ENCODE data around the gene SLC25A29.

DNA sequence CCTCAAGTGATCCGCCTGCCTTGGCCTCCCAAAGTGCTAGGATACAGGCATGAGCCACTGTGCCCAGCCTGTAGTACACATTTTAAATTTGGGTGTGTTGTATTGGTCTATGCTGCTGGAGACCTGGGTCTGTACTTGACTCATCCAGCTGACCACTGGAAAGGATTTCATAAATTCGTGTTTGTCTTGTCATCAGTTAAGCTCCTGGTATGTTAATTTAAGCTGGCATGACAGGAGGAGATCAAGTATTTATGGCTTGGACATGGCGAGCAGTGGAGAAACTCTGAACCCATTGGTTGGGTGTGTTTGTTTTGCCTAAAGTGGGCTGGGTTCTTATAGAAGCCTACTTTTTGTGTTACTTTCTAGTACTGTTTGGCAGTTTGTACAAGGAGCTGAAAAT, 43.1 kb downstream of the SLC25A29 start:
- TF ChIP-seq, protein P1, sequence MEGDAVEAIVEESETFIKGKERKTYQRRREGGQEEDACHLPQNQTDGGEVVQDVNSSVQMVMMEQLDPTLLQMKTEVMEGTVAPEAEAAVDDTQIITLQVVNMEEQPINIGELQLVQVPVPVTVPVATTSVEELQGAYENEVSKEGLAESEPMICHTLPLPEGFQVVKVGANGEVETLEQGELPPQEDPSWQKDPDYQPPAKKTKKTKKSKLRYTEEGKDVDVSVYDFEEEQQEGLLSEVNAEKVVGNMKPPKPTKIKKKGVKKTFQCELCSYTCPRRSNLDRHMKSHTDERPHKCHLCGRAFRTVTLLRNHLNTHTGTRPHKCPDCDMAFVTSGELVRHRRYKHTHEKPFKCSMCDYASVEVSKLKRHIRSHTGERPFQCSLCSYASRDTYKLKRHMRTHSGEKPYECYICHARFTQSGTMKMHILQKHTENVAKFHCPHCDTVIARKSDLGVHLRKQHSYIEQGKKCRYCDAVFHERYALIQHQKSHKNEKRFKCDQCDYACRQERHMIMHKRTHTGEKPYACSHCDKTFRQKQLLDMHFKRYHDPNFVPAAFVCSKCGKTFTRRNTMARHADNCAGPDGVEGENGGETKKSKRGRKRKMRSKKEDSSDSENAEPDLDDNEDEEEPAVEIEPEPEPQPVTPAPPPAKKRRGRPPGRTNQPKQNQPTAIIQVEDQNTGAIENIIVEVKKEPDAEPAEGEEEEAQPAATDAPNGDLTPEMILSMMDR (IDR thresholded peaks at IDR 0.05; ENCODE audit: low read depth, low read length): no peak
- TF ChIP-seq POLR2A (IDR thresholded peaks at IDR 0.05; ENCODE audit: extremely low read depth, insufficient read length): no peak
- TF ChIP-seq MYC (IDR thresholded peaks at IDR 0.05; ENCODE audit: low read depth, low read length): no peak
- TF ChIP-seq, protein P2, sequence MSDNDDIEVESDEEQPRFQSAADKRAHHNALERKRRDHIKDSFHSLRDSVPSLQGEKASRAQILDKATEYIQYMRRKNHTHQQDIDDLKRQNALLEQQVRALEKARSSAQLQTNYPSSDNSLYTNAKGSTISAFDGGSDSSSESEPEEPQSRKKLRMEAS (IDR thresholded peaks at IDR 0.05; ENCODE audit: low read depth, low read length): no peak
